AG10803 (cell line): ENCODE data around the gene NLRC5.

ENCODE experiments used
- DNase-seq: peaks from one replicate; pipeline ENCODE4 v3.0.0; 2010; ENCODE audit warnings: low read depth
- H3K4me3 ChIP-seq: 2 replicates; pipeline ENCODE4 v1.5.1; 2011; ENCODE audit warnings: mild to moderate bottlenecking, low read length, control low read depth
- CTCF ChIP-seq: conservative IDR thresholded peaks from 2 replicates; pipeline ENCODE4 v1.5.1; 2011; ENCODE audit warnings: mild to moderate bottlenecking, low read length, control low read depth, inconsistent platforms

NLRC5 gene

GRCh38 chr16:57041182-57042156 lies 52.1 kb downstream of the NLRC5 start:
- no peak overlapping the region for H3K4me3 ChIP-seq
- no peak for TF ChIP-seq CTCF
- DNase-seq = no peak

- DNase-seq = no peak
- H3K4me3 ChIP-seq = no peak overlapping the region
- no peak for TF ChIP-seq CTCF
Observed at GRCh38 chr16:57042157-57043111, 53.1 kb downstream of the NLRC5 start.

- H3K4me3 ChIP-seq = no peak overlapping the region
- no peak for TF ChIP-seq CTCF
- no peak for DNase-seq
Observed at GRCh38 chr16:57043248-57043647, 53.9 kb downstream of the NLRC5 start.

- no peak for TF ChIP-seq CTCF
- no peak for DNase-seq
- H3K4me3 ChIP-seq = no peak overlapping the region
Observed at GRCh38 chr16:57044931-57045693, 55.8 kb downstream of the NLRC5 start.

- H3K4me3 ChIP-seq = no peak overlapping the region
- DNase-seq = peak; percentile 62
- TF ChIP-seq CTCF = peak; percentile 79
Observed at GRCh38 chr16:57045694-57046381, 56.5 kb downstream of the NLRC5 start.

- TF ChIP-seq CTCF = no peak
- no peak for DNase-seq
- H3K4me3 ChIP-seq = no peak overlapping the region
Observed at GRCh38 chr16:57048095-57048494, 58.7 kb downstream of the NLRC5 start.
